GM10847 (cell line): ENCODE results near the gene CENPE.

ENCODE experiments used
- POLR2A ChIP-seq: IDR thresholded peaks from 2 replicates; pipeline ENCODE4 v1.6.1; 2011; ENCODE audit not compliant: insufficient read length; ENCODE audit errors: extremely low read depth

CENPE gene

DNA sequence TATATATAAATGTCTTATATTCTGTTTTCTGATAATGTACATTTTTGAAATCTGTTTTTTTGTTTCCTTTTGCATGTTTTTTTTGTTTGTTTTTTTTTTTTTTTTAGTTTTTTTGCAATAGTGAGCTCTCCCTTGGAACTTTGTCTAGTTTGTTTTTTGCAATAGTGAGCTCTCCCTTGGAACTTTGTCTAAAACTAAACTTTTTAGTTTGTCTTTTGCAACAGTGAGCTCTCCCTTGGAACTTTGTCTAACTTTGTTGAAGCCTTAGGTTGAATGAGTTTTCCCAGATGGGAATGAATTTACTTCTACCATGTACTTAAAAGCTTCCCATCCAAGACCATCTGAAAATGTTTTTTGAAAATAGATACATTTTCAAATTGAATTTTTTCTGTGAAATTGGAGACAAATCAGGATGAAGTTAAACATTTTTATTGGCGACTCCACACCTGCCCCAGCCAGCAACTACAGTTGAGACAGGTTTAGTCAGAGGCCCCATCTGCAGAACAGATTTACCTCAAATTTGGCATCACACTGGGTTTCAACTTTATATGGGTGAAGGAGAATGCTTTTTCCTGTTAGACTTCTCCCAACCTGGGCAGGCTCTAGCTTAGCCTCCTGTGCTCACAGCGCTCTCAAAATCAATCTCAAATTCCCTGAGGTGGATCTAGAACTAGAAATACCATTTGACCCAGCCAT, 137.5 kb downstream of the CENPE start:
- TF ChIP-seq POLR2A: no peak
